Measurements from ENCODE around the gene SARM1.
"Not testable (repeated sequence)": the region's sequence is repeated elsewhere in the genome, so short reads cannot be mapped to it uniquely, and the experiment has no call there.

SARM1 gene

DNA sequence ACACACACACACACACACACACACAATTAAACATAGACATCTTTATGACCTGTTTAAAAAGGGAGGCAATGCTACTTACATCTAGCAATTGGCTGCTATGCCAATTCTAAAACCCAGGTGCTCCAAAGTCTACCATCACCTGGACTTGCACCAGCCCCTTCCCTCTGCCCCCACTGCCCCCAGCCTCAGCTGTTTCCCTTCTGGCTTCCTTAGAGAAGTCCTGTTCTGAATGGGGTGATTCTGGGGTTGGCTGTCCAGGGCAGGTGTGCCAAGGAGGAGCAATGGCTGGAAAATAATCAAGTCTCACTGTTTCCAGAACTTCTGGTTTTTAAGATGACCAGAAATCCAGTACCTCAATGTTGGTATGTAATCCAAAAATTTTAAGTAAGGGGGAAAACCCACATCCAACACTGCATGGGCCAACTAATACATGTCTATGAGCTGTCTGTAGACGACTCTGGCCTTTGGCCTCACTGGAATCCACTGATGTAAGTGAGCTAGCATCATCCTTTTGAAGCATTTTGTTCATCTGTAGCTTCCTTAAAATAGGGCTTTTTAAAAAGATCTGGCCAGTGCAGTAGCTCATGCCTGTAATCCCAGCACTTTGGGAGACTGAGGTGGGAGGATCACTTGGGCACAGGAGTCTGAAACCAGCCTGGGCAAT is 38.3 kb upstream of the SARM1 start:
- Histone ChIP-seq H3K4me1 (peaks cover 25% of the 10 kb centered on the region), H4K20me1 (peaks cover 71% of the 10 kb centered on the region), H3K9me3 (no peaks in the 10 kb centered on the region), H3K27ac (no peak overlapping the region), H3K4me3 (no peak overlapping the region), H3K36me3 (peaks cover 38% of the 10 kb centered on the region), H3K4me2 (no peak overlapping the region), H3K27me3 (no peaks in the 10 kb centered on the region), H3K9ac (no peak overlapping the region)
- no peak for TF ChIP-seq Cebpa-rat (IDR thresholded peaks at IDR 0.05)

DNA sequence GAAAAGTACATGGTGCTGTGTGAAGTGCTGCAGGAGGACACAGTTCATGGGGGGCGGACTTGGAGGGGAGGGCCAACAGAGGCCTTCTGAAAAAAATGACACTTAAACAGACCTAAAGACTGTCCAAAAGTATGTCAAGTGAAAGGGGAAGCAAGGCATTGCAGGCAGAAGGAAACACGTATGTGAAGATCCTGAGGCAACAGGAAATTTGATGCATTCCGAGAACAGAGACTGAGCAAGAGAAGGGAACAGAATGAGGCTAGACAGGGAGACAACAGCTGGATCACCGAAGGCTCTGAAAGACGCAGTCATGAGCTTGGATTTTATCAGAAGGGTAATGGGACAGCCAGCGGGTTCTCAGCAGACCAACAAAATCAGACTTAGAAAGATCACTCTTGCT is 37.3 kb upstream of the SARM1 start:
- H3K9me3 ChIP-seq, result no peaks in the 10 kb centered on the region
- no peak for TF ChIP-seq Cebpa-rat (IDR thresholded peaks at IDR 0.05)
- peak overlapping the region; percentile 93 for H3K4me3 ChIP-seq
- H3K36me3 ChIP-seq, result peaks cover 36% of the 10 kb centered on the region
- peaks cover 25% of the 10 kb centered on the region for H3K4me1 ChIP-seq
- peak overlapping the region; percentile 84 for H3K9ac ChIP-seq
- peak overlapping the region; percentile 98 for H3K4me2 ChIP-seq
- H3K27me3 ChIP-seq, result no peaks in the 10 kb centered on the region
- H3K27ac ChIP-seq, result no peak overlapping the region
- peaks cover 74% of the 10 kb centered on the region for H4K20me1 ChIP-seq

DNA sequence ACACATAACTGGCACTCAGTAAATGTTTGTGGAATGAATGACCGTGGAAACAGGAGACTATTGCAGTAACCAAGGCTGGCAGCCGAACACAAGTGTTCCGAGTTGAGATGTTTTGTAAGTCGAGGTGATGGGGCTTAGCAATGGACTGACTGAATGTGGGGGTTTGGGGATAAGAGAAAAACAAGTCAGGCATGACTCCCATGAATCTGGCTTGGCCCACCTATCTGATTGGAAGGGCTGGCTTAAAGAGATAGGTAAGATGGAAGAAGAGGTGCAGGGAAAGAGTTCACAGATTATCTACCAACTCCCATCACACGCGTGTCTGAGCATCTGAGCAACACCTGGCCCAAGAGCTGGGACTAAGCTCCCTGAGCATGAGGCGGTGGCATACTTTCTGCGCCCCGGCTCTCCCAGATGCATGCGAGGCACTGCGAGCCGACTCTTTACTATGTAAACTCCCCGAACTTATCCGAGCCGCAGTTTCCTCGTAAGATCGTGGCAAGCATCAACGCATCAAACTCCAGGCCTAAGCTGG is 36.8 kb upstream of the SARM1 start:
- no peaks in the 10 kb centered on the region for H3K9me3 ChIP-seq
- peak overlapping the region; percentile 98 for H3K4me2 ChIP-seq
- H3K27ac ChIP-seq, result peak overlapping the region; percentile 61
- peaks cover 25% of the 10 kb centered on the region for H3K4me1 ChIP-seq
- peaks cover 36% of the 10 kb centered on the region for H3K36me3 ChIP-seq
- H3K9ac ChIP-seq, result peak overlapping the region; percentile 84
- no peak for TF ChIP-seq Cebpa-rat (IDR thresholded peaks at IDR 0.05)
- peak overlapping the region; percentile 93 for H3K4me3 ChIP-seq
- no peaks in the 10 kb centered on the region for H3K27me3 ChIP-seq
- H4K20me1 ChIP-seq, result peaks cover 76% of the 10 kb centered on the region

DNA sequence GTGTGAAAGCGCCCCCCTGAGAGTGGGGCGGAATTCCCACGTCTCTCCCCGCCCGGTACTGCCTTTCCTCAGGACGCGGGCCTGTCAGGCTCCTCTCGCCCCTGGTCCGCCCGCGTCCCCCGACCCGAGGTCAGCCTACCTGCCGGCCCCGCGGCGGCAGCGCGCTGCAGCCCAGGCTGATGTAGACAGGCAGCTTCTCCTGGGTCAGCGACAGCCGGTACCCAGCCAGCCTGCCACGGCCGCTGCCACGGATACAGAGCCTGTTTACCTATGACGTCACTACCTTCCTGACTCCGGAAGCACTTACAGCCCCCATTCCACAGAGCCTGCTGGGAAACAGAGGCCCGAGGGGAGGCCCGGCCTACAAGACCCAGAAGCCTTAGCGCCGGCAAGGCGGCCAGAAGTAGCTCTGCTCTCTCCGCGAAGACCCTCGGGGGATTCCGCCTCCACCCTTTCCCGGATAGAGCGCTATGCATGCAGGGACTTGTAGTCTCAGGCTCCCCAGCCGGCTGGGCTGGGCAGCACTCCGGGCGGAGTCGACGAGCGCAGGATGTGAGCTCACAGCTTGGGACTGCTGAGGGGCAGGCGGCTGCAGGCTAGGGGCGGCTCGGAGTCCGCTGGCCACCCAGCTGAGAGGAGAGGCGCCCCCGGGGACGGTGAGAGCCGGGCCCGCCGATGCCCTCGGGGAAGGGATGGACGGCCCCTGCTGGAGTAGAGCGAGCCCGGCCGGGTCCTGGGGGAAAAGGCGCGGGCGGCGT is 36.1 kb upstream of the SARM1 start, which contains the start of the genes IFT20 and TNFAIP1:
Gene IFT20 (minus strand): TSS at position 272 of the 758 bp plus-strand sequence. CDS start 3,487 bp downstream, outside the sequence.
Gene TNFAIP1 (plus strand): TSS at position 561 of the 758 bp plus-strand sequence. CDS start 3,761 bp downstream, outside the sequence.
- Histone ChIP-seq H3K9ac (peak within 1 kb of the TSS; percentile 84), H3K27ac (peak within 1 kb of the TSS; percentile 64)

DNA sequence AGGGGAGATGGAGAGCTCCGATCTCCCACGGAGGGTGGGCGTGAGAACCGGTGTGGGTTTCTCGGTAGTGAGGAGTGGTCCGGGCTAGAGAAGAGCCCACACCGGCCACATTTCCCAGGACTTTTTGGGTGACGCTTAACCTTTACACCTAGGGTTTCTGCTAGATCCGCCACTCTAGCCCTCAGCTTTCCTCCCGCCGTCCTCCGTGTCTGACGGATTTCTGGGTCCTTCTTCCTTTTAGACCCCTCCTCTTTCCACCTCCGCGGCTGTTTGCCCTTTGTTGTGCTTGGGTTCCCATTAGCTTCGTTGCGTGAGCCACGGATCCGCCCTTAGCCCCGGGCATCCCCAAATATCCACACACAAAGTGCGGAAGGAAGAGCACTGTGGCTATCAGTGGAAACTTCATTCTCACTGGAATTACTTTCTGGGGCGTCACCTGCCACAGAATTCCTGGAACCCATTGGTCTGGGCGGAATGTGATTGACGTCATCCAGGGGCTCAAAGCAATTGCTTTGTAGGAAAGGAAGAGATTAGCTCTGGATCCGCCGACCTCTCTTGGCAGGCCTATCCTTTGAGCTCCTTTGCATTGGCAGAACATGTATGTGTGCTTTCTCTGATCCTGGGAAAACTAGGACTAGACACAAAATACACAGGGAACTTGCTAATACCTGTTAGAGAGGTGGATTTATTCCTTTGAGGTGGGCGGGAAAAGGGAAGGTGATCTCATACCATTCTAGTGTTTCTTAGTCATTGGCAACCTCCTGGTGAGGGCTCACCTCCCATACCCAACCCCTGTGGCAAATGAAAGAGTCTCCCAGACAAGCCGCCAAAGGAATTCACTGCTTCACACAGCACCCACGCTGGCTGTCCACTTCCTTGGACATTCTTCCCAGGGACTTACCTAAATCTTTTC is 35.3 kb upstream of the SARM1 start:
- TF ChIP-seq Cebpa-rat (IDR thresholded peaks at IDR 0.05), result no peak
- H3K4me1 ChIP-seq, result peaks cover 25% of the 10 kb centered on the region
- peak overlapping the region; percentile 64; the same call in 1 of the 2 replicates for H3K27ac ChIP-seq
- peak overlapping the region; percentile 84 for H3K9ac ChIP-seq
- peak overlapping the region; percentile 93 for H3K4me3 ChIP-seq
- H3K4me2 ChIP-seq, result peak overlapping the region; percentile 95
- H3K36me3 ChIP-seq, result peaks cover 37% of the 10 kb centered on the region
- no peaks in the 10 kb centered on the region for H3K9me3 ChIP-seq
- no peaks in the 10 kb centered on the region for H3K27me3 ChIP-seq
- H4K20me1 ChIP-seq, result peaks cover 67% of the 10 kb centered on the region

More for the DNA sequence above, 36.1 kb upstream of the SARM1 start, which contains the start of the genes IFT20 and TNFAIP1:
- Histone ChIP-seq H3K9me3 (no peaks in the 10 kb centered on the region), H3K4me2 (peak within 1 kb of the TSS; percentile 98), H3K36me3 (peaks cover 37% of the 10 kb centered on the region), H3K4me1 (peaks cover 25% of the 10 kb centered on the region), H3K27me3 (no peaks in the 10 kb centered on the region), H4K20me1 (peaks cover 76% of the 10 kb centered on the region), H3K4me3 (peak within 1 kb of the TSS; percentile 93)
- no peak for TF ChIP-seq Cebpa-rat (IDR thresholded peaks at IDR 0.05)

DNA sequence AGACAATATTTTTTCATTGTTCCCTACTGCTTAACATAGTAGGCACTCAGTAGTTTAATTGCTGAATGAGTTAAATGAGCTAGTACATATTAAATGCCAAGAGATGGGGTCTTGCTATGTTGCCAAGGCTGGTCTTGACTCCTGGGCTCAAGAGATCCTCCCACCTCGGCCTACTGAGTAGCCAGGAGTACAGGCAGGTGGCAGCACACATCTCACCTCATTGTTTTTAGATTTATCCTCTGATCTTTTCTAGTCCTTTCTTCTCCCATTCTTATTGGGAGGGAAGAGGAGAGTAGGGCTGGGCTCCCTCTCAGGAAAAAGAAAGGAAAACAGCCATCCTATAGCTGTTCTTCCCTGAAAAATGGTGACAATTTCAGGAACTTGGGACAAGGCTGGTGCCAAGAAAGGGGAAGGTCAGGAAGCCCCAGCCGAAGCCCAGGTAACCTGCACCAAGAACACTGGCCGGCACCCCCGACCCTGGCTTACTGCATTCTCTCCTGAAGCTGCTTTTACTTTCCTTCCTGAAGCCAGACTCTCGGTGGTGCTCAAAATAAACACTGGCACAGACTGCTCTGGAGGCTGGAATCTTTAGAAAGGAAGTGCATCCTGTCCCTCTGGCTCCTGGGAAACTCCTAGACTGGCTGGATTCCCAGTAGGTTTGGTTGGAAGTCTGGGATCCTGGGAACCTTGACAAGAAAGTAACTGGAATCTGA is 33.3 kb upstream of the SARM1 start:
- no peak overlapping the region; the same call in 1 of the 2 replicates for H3K9ac ChIP-seq

DNA sequence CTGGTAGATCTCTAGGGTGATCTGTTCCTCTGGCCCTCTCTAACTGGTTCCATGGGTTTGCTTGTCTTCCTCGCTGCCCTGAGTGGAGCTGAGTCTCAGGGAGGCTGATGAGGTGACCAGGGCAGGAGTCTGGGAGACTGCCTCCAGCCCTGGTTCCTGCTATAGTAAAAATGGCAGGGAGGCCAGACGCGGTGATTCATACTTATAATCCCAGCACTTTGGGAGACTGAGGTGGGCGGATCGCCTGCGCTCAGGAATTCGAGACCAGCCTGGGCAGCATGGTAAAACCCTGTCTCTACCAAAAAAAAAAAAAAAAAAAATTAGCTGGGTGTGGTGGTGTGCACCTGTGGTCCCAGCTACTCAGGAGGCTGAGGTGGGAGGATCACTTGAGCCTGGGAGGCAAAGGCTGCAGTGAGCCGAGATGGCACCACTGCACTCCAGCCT is 32.7 kb upstream of the SARM1 start:
- Histone ChIP-seq H3K36me3 (peaks cover 53% of the 10 kb centered on the region), H4K20me1 (peaks cover 55% of the 10 kb centered on the region), H3K4me1 (peaks cover 20% of the 10 kb centered on the region)
- not testable (repeated sequence) for H3K9ac ChIP-seq, H3K27ac ChIP-seq, H3K27me3 ChIP-seq, H3K9me3 ChIP-seq, H3K4me3 ChIP-seq, H3K4me2 ChIP-seq

More for the DNA sequence above, 33.3 kb upstream of the SARM1 start:
- H3K27ac ChIP-seq, result no peak overlapping the region
- no peaks in the 10 kb centered on the region for H3K9me3 ChIP-seq
- H3K4me2 ChIP-seq, result no peak overlapping the region
- H3K4me3 ChIP-seq, result no peak overlapping the region
- peaks cover 56% of the 10 kb centered on the region for H4K20me1 ChIP-seq
- H3K36me3 ChIP-seq, result peaks cover 47% of the 10 kb centered on the region
- H3K27me3 ChIP-seq, result no peaks in the 10 kb centered on the region
- H3K4me1 ChIP-seq, result peaks cover 25% of the 10 kb centered on the region
- no peak for TF ChIP-seq Cebpa-rat (IDR thresholded peaks at IDR 0.05)

DNA sequence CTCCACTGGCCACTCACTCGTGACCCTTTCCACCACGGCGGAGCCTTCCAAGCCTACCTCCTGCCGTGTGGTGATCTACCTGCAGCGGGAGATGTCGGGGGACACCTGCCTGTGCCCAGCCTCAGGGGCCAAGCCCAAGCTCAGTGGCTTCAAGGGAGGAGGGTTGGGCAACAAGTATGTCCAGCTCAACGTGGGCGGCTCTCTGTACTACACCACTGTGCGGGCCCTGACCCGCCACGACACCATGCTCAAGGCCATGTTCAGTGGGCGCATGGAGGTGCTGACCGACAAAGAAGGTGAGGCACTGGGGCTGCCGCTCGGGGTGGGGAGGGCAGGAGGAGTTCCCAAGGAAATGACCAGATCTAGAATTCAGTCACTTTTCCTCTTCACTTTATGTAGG is 32.1 kb upstream of the SARM1 start:
- TF ChIP-seq Cebpa-rat (IDR thresholded peaks at IDR 0.05), result no peak
- Histone ChIP-seq H3K36me3 (peaks cover 59% of the 10 kb centered on the region), H3K27ac (no peak overlapping the region), H3K9me3 (no peaks in the 10 kb centered on the region), H3K27me3 (no peaks in the 10 kb centered on the region), H3K4me3 (no peak overlapping the region), H3K4me2 (no peak overlapping the region), H3K9ac (no peak overlapping the region), H4K20me1 (peaks cover 55% of the 10 kb centered on the region), H3K4me1 (peaks cover 14% of the 10 kb centered on the region)

All from BLaER1 (cell line).